A673 (cell line): ENCODE measurements around the gene ADAM30.

ENCODE experiments used
- EZH2 ChIP-seq: fragments of 200-600 bp; sonication (generic); IDR thresholded peaks from 2 replicates; pipeline ENCODE4 v1.6.1; 2017; ENCODE audit warnings: borderline replicate concordance, low read depth, mild to moderate bottlenecking, mixed read lengths, antibody characterized with exemption, low read length; ENCODE audit not compliant: poor library complexity, severe bottlenecking
- TF ChIP-seq, protein P1 (sequence below): fragments of 300-800, 200-600 bp; sonication (generic); conservative IDR thresholded peaks from 2 replicates; pipeline ENCODE4 v1.5.1; 2017; ENCODE audit warnings: low read depth, mild to moderate bottlenecking, antibody characterized with exemption, low read length, moderate library complexity, mixed read lengths

DNA sequence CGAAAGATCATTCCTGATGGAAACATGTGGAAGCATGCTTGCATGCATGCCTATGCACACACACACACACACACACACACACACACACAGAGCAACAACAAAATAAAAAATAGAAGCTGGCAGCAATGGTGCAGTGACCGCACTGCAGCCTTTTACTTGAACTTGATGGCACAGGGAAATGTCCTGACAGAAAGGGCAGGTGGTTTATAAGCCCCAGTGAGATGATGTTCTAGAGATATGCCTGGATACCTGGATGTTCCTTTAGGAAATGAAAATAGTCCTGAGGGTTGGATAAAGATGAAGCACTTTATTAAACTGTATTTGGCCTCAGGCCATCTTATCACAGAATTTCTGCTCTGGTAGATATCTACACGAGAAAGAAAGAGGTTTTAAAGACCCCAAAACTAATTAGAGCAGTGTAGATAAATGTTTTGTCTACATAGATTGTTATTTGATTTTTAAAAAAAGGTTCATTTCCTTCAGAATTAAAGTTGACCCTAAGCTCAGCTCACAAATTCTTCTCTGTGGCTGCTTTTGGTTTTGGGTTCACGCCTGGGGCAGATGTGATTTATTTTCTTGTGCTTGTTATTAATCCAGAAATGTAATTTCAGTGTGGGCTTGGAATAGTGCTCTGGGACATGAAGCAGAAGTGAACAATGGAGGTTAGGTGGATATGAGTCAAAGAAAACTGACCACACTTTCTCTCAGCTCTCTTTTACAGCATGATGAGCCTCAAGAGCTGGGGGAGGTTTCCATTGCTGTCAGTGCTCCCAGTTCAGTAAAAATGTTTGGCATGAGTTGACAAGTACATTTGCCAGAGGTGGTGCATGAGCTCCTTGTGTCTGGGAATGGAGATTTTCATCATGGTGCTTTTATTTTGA is 22.9 kb downstream of the ADAM30 start:
- TF ChIP-seq EZH2, result no peak
- TF ChIP-seq, protein P1, sequence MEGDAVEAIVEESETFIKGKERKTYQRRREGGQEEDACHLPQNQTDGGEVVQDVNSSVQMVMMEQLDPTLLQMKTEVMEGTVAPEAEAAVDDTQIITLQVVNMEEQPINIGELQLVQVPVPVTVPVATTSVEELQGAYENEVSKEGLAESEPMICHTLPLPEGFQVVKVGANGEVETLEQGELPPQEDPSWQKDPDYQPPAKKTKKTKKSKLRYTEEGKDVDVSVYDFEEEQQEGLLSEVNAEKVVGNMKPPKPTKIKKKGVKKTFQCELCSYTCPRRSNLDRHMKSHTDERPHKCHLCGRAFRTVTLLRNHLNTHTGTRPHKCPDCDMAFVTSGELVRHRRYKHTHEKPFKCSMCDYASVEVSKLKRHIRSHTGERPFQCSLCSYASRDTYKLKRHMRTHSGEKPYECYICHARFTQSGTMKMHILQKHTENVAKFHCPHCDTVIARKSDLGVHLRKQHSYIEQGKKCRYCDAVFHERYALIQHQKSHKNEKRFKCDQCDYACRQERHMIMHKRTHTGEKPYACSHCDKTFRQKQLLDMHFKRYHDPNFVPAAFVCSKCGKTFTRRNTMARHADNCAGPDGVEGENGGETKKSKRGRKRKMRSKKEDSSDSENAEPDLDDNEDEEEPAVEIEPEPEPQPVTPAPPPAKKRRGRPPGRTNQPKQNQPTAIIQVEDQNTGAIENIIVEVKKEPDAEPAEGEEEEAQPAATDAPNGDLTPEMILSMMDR, result no peak
